ENCODE results near the gene KIAA1217.
"Not testable (repeated sequence)": the region's sequence is repeated elsewhere in the genome, so short reads cannot be mapped to it uniquely, and the experiment has no call there.

DNA sequence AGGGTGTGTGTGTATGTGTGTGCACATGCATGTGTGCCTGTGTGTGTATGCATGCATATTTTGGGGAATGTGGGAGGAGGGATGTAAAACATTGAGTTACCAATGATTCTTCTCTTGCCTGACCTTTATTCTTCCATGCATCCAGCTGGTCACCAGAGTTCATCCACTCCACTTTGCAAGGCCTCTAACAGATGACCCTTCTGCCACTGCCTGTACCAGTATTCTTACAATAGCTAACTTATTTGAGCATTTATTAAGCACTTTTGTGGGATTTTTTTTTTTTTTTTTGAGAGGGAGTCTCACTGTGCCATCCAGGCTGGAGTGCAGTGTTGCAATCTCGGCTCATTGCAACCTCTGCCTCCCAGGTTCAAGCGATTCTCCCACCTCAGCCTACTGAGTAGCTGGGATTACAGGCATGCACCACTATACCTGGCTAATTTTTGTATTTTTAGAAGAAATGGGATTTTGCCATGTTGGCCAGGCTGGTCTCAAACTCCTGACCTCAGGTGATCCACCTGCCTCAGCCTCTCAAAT, 233.8 kb downstream of the KIAA1217 start:
- TF ChIP-seq EZH2phosphoT487 (IDR thresholded peaks at IDR 0.05; ENCODE audit: insufficient read depth, low read depth); EZH2 (IDR thresholded peaks at IDR 0.05; ENCODE audit: insufficient read depth, poor library complexity, severe bottlenecking): not testable (repeated sequence)

Measured in GM23248 (cell line).